Measurements from ENCODE around the gene ENTPD7. TPM values are rescaled to one million over a fixed set of nuclear protein-coding genes. Genes with fewer than 3 reads are reported as not detected.

The ENTPD7 gene
- total and polyA plus RNA-seq, 2 donors (not counting 1 experiment from before 2014, with no cell fraction given), result 0.75 to 6.2 TPM

GRCh38 chr10:99695761-99696160 lies 36.5 kb downstream of the ENTPD7 start:
- H3K79me2 ChIP-seq (ENCODE audit: control insufficient read depth, insufficient read depth, low read length), result no peaks in the 10 kb centered on the region
- no peak overlapping the region for H3K27ac ChIP-seq (ENCODE audit: low read length in 2 of 2)
- ATAC-seq (ENCODE audit: low read depth) (no peak), DNase-seq (no peak)
- ChIA-PET POLR2A (no interaction called here), CTCF (no interaction called here)
- no peaks in the 10 kb centered on the region for H3K9me3 Mint-ChIP-seq (ENCODE audit: insufficient read depth)
- H3K27ac Mint-ChIP-seq, result no peak overlapping the region
- no peaks in the 10 kb centered on the region for H3K27me3 Mint-ChIP-seq
- H3K4me1 Mint-ChIP-seq, result no peaks in the 10 kb centered on the region
- no peak overlapping the region for H3K4me3 Mint-ChIP-seq
- no peak overlapping the region for H3K4me3 ChIP-seq (ENCODE audit: control extremely low read depth in 1 of 5, extremely low read depth in 1 of 5, insufficient read depth in 1 of 5, low read depth in 2 of 5, low read length in 4 of 5)
- 100% methylated on average over 1 of the region's 6 CpGs for WGBS (ENCODE audit: insufficient coverage)
- no peaks in the 10 kb centered on the region for H3K9me3 ChIP-seq (ENCODE audit: control extremely low read depth in 1 of 3, control insufficient read depth in 2 of 3, insufficient read depth in 1 of 3, low read length in 2 of 3)
- no peak overlapping the region for H3K4me2 ChIP-seq (replicated peaks; ENCODE audit: low read depth, low read length, poor library complexity, severe bottlenecking)
- H3K9ac ChIP-seq (ENCODE audit: low read length), result no peak overlapping the region
- no peaks in the 10 kb centered on the region for H3K27me3 ChIP-seq (replicated peaks in 1 of 4; ENCODE audit: control extremely low read depth in 1 of 4, control insufficient read depth in 3 of 4, insufficient read depth in 4 of 4, low read length in 3 of 4)
- no peak overlapping the region for H2AFZ ChIP-seq (ENCODE audit: insufficient read depth, low read depth, low read length, poor library complexity, severe bottlenecking)
- peaks cover 17 to 18% of the 10 kb centered on the region in 2 experiments for H3K36me3 ChIP-seq (replicated peaks in 1 of 2; ENCODE audit: control extremely low read depth in 1 of 2, control insufficient read depth in 1 of 2, extremely low read depth in 1 of 2, insufficient read depth in 2 of 2, low read length in 1 of 2)
- H4K20me1 ChIP-seq (ENCODE audit: control insufficient read depth, insufficient read depth, low read length, poor library complexity, severe bottlenecking), result no peaks in the 10 kb centered on the region
- intact Hi-C loops (cut with micrococcal nuclease), result no loop called here
- TF ChIP-seq CTCF (IDR thresholded peaks at IDR 0.05) (no peak), EZH2 (IDR thresholded peaks at IDR 0.05; ENCODE audit: borderline replicate concordance, insufficient read depth, low read depth, low read length, poor library complexity, severe bottlenecking) (no peak)
- no peaks in the 10 kb centered on the region for H3K4me1 ChIP-seq (ENCODE audit: control insufficient read depth in 2 of 2, insufficient read depth in 2 of 2, low read length in 2 of 2)

- H3K9me3 ChIP-seq (ENCODE audit: control extremely low read depth in 1 of 3, control insufficient read depth in 2 of 3, insufficient read depth in 1 of 3, low read length in 2 of 3), result no peaks in the 10 kb centered on the region
- H3K4me3 ChIP-seq (ENCODE audit: control extremely low read depth in 1 of 5, extremely low read depth in 1 of 5, insufficient read depth in 1 of 5, low read depth in 2 of 5, low read length in 4 of 5), result no peak overlapping the region
- POLR2A ChIA-PET, result no interaction called here
- peaks cover 12 to 14% of the 10 kb centered on the region in 2 experiments for H3K36me3 ChIP-seq (replicated peaks in 1 of 2; ENCODE audit: control extremely low read depth in 1 of 2, control insufficient read depth in 1 of 2, extremely low read depth in 1 of 2, insufficient read depth in 2 of 2, low read length in 1 of 2)
- Mint-ChIP-seq H3K9me3 (ENCODE audit: insufficient read depth) (no peaks in the 10 kb centered on the region), H3K27me3 (no peaks in the 10 kb centered on the region), H3K27ac (no peak overlapping the region), H3K4me1 (no peaks in the 10 kb centered on the region), H3K4me3 (no peak overlapping the region)
- no peaks in the 10 kb centered on the region for H3K27me3 ChIP-seq (replicated peaks in 1 of 4; ENCODE audit: control extremely low read depth in 1 of 4, control insufficient read depth in 3 of 4, insufficient read depth in 4 of 4, low read length in 3 of 4)
- no peak overlapping the region for H3K9ac ChIP-seq (ENCODE audit: low read length)
- no peak overlapping the region for H2AFZ ChIP-seq (ENCODE audit: insufficient read depth, low read depth, low read length, poor library complexity, severe bottlenecking)
- no peaks in the 10 kb centered on the region for H4K20me1 ChIP-seq (ENCODE audit: control insufficient read depth, insufficient read depth, low read length, poor library complexity, severe bottlenecking)
- H3K4me1 ChIP-seq (ENCODE audit: control insufficient read depth in 2 of 2, insufficient read depth in 2 of 2, low read length in 2 of 2), result no peaks in the 10 kb centered on the region
- no peaks in the 10 kb centered on the region for H3K79me2 ChIP-seq (ENCODE audit: control insufficient read depth, insufficient read depth, low read length)
- DNase-seq, result no peak
- CTCF ChIA-PET, result interaction anchor here (1.0 to 1.4 kb wide), 2 partner anchors 86 to 262 kb away, joined by 3 to 4 read pairs; no protein-coding TSS in a partner anchor
- TF ChIP-seq EZH2 (IDR thresholded peaks at IDR 0.05; ENCODE audit: borderline replicate concordance, insufficient read depth, low read depth, low read length, poor library complexity, severe bottlenecking), result no peak
- TF ChIP-seq CTCF (IDR thresholded peaks at IDR 0.05), result no peak
- H3K27ac ChIP-seq (ENCODE audit: low read length in 2 of 2), result no peak overlapping the region
- no peak overlapping the region for H3K4me2 ChIP-seq (replicated peaks; ENCODE audit: low read depth, low read length, poor library complexity, severe bottlenecking)
- WGBS (ENCODE audit: insufficient coverage), result 100% methylated on average over 6 of the region's 8 CpGs
- intact Hi-C loops (cut with micrococcal nuclease), result no loop called here
- no peak for ATAC-seq (ENCODE audit: low read depth)
Measured at GRCh38 chr10:99698504-99699080, 39.3 kb downstream of the ENTPD7 start.

All from B cell (primary cell).